Body of pancreas (tissue), 4 donors: ENCODE results near the gene MAP4K4. TPM values are rescaled to one million over a fixed set of nuclear protein-coding genes. Genes with fewer than 3 reads are reported as not detected.

Experiments used
- ATAC-seq: fragments of 150-250 bp; one replicate; pipeline ENCODE4 v1.9.1; 2016
- DNase-seq, 4 donors: peaks; one replicate each; pipeline ENCODE4 v3.0.0-alpha.2; 2019
- H3K27ac ChIP-seq, 4 donors: fragments of 200-600 bp; sonication (generic); 1 replicate in 3 of 4; 2 replicates in 1 of 4; pipeline versions ENCODE4 v1.5.1 to v1.6.1; 2016 to 2019; ENCODE audit warnings: mild to moderate bottlenecking in 1 of 4, mixed read lengths in 1 of 4, moderate library complexity in 1 of 4
- H3K27me3 ChIP-seq, 2 donors: fragments of 200-600 bp; sonication (generic); one replicate each; pipeline ENCODE4 v1.6.0; 2016; ENCODE audit warnings: mild to moderate bottlenecking in 1 of 2
- H3K36me3 ChIP-seq, 2 donors: fragments of 200-600 bp; sonication (generic); replicated peaks in 1 of 2; 2 replicates each; pipeline ENCODE4 v1.5.1; 2016; ENCODE audit warnings: low read depth in 2 of 2; ENCODE audit not compliant: insufficient read depth in 1 of 2
- H3K4me1 ChIP-seq: fragments of 200-600 bp; sonication (generic); one replicate; pipeline ENCODE4 v1.6.0; 2016
- H3K4me3 ChIP-seq, 2 donors: fragments of 200-600 bp; sonication (generic); 1 replicate in 1 of 2; 2 replicates in 1 of 2; pipeline ENCODE4 v1.5.1; 2016 to 2019
- H3K9me3 ChIP-seq, 3 donors: fragments of 200-600 bp; sonication (generic); 1 replicate in 2 of 3; 2 replicates in 1 of 3; pipeline ENCODE4 v1.5.1; 2016
- CTCF ChIP-seq, 7 experiments: fragments of 450-650 bp in 4 of 7; fragments of 200-600 bp in 3 of 7; sonication (generic) in 3 of 7; IDR thresholded peaks; one replicate each; pipeline ENCODE4 v1.5.1; 2016 to 2019; ENCODE audit warnings: antibody characterized with exemption in 7 of 7
- POLR2A ChIP-seq, 3 donors: fragments of 450-650 bp; IDR thresholded peaks; one replicate each; pipeline ENCODE4 v1.6.1; 2016; ENCODE audit warnings: antibody characterized with exemption in 3 of 3, mild to moderate bottlenecking in 2 of 3
- WGBS, 2 donors: methylation state at CpG; one replicate each; pipeline ENCODE4 v1.1.5; 2017; 5-methylcytosine and 5-hydroxymethylcytosine counted together
- intact Hi-C: fragments of 100-400 bp; cut with DNase I; formaldehyde crosslinking; loops from one replicate; pipeline ENCODE4 v1.15.1; 2023
- total RNA-seq, 2 donors: library from RNA; depleted of rRNA; stranded (reverse); fragments of >200 nt; gene quantifications; one replicate each; pipeline ENCODE4 v1.1.0, GENCODE V29; 2016

Gene MAP4K4
- total RNA-seq, 2 donors from 2014 or later = 22.1 to 25.1 TPM

GRCh38 chr2:101790857-101791256, 93.3 kb downstream of the MAP4K4 start:
- WGBS, 2 donors = 84 to 85% methylated on average over 4 of the region's 4 CpGs
- ATAC-seq (no peak), DNase-seq (no peak)
- TF ChIP-seq CTCF (IDR thresholded peaks at IDR 0.05) = no peak
- no peak for TF ChIP-seq POLR2A (IDR thresholded peaks at IDR 0.05)
- intact Hi-C loops = no loop called here
- H3K36me3 ChIP-seq = no peaks in the 10 kb centered on the region
- no peak overlapping the region for H3K27ac ChIP-seq
- H3K4me3 ChIP-seq = no peak overlapping the region
- H3K4me1 ChIP-seq = peaks cover 8% of the 10 kb centered on the region
- H3K9me3 ChIP-seq = no peaks in the 10 kb centered on the region
- no peaks in the 10 kb centered on the region for H3K27me3 ChIP-seq

GRCh38 chr2:101792208-101792607, 94.7 kb downstream of the MAP4K4 start:
- DNase-seq (no peak), ATAC-seq (no peak)
- Histone ChIP-seq H3K4me1 (peaks cover 8% of the 10 kb centered on the region), H3K9me3 (no peaks in the 10 kb centered on the region), H3K27me3 (no peaks in the 10 kb centered on the region), H3K4me3 (no peak overlapping the region), H3K36me3 (no peaks in the 10 kb centered on the region), H3K27ac (no peak overlapping the region)
- 85 to 93% methylated on average over 5 of the region's 5 CpGs for WGBS, 2 donors
- intact Hi-C loops = no loop called here
- no peak for TF ChIP-seq POLR2A (IDR thresholded peaks at IDR 0.05)
- TF ChIP-seq CTCF (IDR thresholded peaks at IDR 0.05) = no peak

GRCh38 chr2:101793277-101793969, 95.9 kb downstream of the MAP4K4 start:
- ATAC-seq (no peak), DNase-seq (peak in 2 of 4 donors; percentile 23 to 49)
- intact Hi-C loops = no loop called here
- TF ChIP-seq POLR2A (IDR thresholded peaks at IDR 0.05) (no peak), CTCF (IDR thresholded peaks at IDR 0.05) (peak in 1 of 7 experiments; percentile 14)
- no peaks in the 10 kb centered on the region for H3K9me3 ChIP-seq
- WGBS, 2 donors = 62 to 72% methylated on average over 3 of the region's 3 CpGs
- peaks cover 8% of the 10 kb centered on the region for H3K4me1 ChIP-seq
- H3K27me3 ChIP-seq = no peaks in the 10 kb centered on the region
- no peak overlapping the region for H3K4me3 ChIP-seq
- H3K27ac ChIP-seq = no peak overlapping the region
- no peaks in the 10 kb centered on the region for H3K36me3 ChIP-seq

- Histone ChIP-seq H3K36me3 (no peaks in the 10 kb centered on the region), H3K27me3 (no peaks in the 10 kb centered on the region), H3K27ac (no peak overlapping the region), H3K4me1 (peaks cover 5% of the 10 kb centered on the region), H3K9me3 (no peaks in the 10 kb centered on the region), H3K4me3 (no peak overlapping the region)
- intact Hi-C loops = no loop called here
- ATAC-seq (no peak), DNase-seq (no peak)
- no peak for TF ChIP-seq CTCF (IDR thresholded peaks at IDR 0.05)
- TF ChIP-seq POLR2A (IDR thresholded peaks at IDR 0.05) = no peak
- WGBS, 2 donors = 82 to 85% methylated on average over 2 of the region's 2 CpGs
Observed at GRCh38 chr2:101794141-101794540, 96.6 kb downstream of the MAP4K4 start.

- ATAC-seq (no peak), DNase-seq (no peak)
- Histone ChIP-seq H3K36me3 (no peaks in the 10 kb centered on the region), H3K4me1 (no peaks in the 10 kb centered on the region), H3K9me3 (no peaks in the 10 kb centered on the region), H3K27ac (no peak overlapping the region), H3K4me3 (no peak overlapping the region), H3K27me3 (no peaks in the 10 kb centered on the region)
- 82 to 83% methylated on average over 4 of the region's 4 CpGs for WGBS, 2 donors
- intact Hi-C loops = no loop called here
- TF ChIP-seq CTCF (IDR thresholded peaks at IDR 0.05) = no peak
- no peak for TF ChIP-seq POLR2A (IDR thresholded peaks at IDR 0.05)
Observed at GRCh38 chr2:101795033-101795432, 97.5 kb downstream of the MAP4K4 start.
